ENCODE results near the gene MOV10L1.

The MOV10L1 gene

GRCh38 chr22:50148991-50149721 lies 59.4 kb downstream of the MOV10L1 start:
- WGBS (ENCODE audit: insufficient coverage) = 22% methylated on average over 19 of the region's 22 CpGs
- Histone ChIP-seq H3K27ac (ENCODE audit: insufficient read depth in 1 of 2, low read depth in 1 of 2, low read length in 2 of 2, poor library complexity in 1 of 2, severe bottlenecking in 2 of 2) (no peak overlapping the region), H3K4me1 (ENCODE audit: control extremely low read depth in 1 of 4, control insufficient read depth in 4 of 4, insufficient read depth in 4 of 4, low read length in 3 of 4) (peaks cover 0 to 12% (median 7%) of the 10 kb centered on the region in 4 experiments), H3K36me3 (ENCODE audit: control insufficient read depth in 4 of 4, insufficient read depth in 4 of 4, low read length in 3 of 4) (no peaks in the 10 kb centered on the region), H3K27me3 (replicated peaks in 2 of 5; ENCODE audit: control insufficient read depth in 4 of 5, insufficient read depth in 5 of 5, low read length in 4 of 5) (no peaks in the 10 kb centered on the region), H3K9me3 (ENCODE audit: control extremely low read depth in 1 of 5, control insufficient read depth in 4 of 5, insufficient read depth in 2 of 5, low read depth in 1 of 5, low read length in 4 of 5) (no peaks in the 10 kb centered on the region), H3K4me3 (ENCODE audit: control insufficient read depth in 1 of 7, extremely low read depth in 1 of 7, insufficient read depth in 4 of 7, low read depth in 2 of 7, low read length in 6 of 7) (peak overlapping the region in 1 of 7 experiments; percentile 16)
- ChIA-PET CTCF (interaction anchor here (0.6 to 4.2 kb wide), 23 partner anchors 10 to 218 kb away, joined by 3 to 26 read pairs (median 6); no protein-coding TSS in a partner anchor), POLR2A (interaction anchor here (0.6 to 1.9 kb wide), 4 partner anchors 43 to 213 kb away, joined by 3 to 6 read pairs (median 4); no protein-coding TSS in a partner anchor)
- peak; percentile 78 to 88 (median 86) for DNase-seq

- H3K36me3 ChIP-seq (ENCODE audit: control insufficient read depth in 4 of 4, insufficient read depth in 4 of 4, low read length in 3 of 4) = no peaks in the 10 kb centered on the region
- no peaks in the 10 kb centered on the region for H3K27me3 ChIP-seq (replicated peaks in 2 of 5; ENCODE audit: control insufficient read depth in 4 of 5, insufficient read depth in 5 of 5, low read length in 4 of 5)
- DNase-seq = no peak
- no peak overlapping the region for H3K4me3 ChIP-seq (ENCODE audit: control insufficient read depth in 1 of 7, extremely low read depth in 1 of 7, insufficient read depth in 4 of 7, low read depth in 2 of 7, low read length in 6 of 7)
- H3K27ac ChIP-seq (ENCODE audit: insufficient read depth in 1 of 2, low read depth in 1 of 2, low read length in 2 of 2, poor library complexity in 1 of 2, severe bottlenecking in 2 of 2) = no peak overlapping the region
- H3K9me3 ChIP-seq (ENCODE audit: control extremely low read depth in 1 of 5, control insufficient read depth in 4 of 5, insufficient read depth in 2 of 5, low read depth in 1 of 5, low read length in 4 of 5) = no peaks in the 10 kb centered on the region
- POLR2A ChIA-PET = interaction anchor here (0.6 to 1.3 kb wide), 2 partner anchors 44 to 151 kb away, joined by 3 read pairs; no protein-coding TSS in a partner anchor
- H3K4me1 ChIP-seq (ENCODE audit: control extremely low read depth in 1 of 4, control insufficient read depth in 4 of 4, insufficient read depth in 4 of 4, low read length in 3 of 4) = peaks cover 0 to 12% (median 7%) of the 10 kb centered on the region in 4 experiments
- CTCF ChIA-PET = interaction anchor here (1.0 to 4.2 kb wide), 14 partner anchors 12 to 91 kb away, joined by 3 to 26 read pairs (median 4); no protein-coding TSS in a partner anchor
- 96% methylated on average over 34 of the region's 35 CpGs for WGBS (ENCODE audit: insufficient coverage)
Measured at GRCh38 chr22:50150161-50151129, 60.6 kb downstream of the MOV10L1 start.

GRCh38 chr22:50151571-50152537 lies 62.0 kb downstream of the MOV10L1 start:
- WGBS (ENCODE audit: insufficient coverage) = 97% methylated on average over 30 of the region's 33 CpGs
- no peak overlapping the region for H3K27ac ChIP-seq (ENCODE audit: insufficient read depth in 1 of 2, low read depth in 1 of 2, low read length in 2 of 2, poor library complexity in 1 of 2, severe bottlenecking in 2 of 2)
- ChIA-PET CTCF (interaction anchor here (0.7 to 4.2 kb wide), 11 partner anchors 9 to 221 kb away, joined by 3 to 26 read pairs (median 3); no protein-coding TSS in a partner anchor), POLR2A (no interaction called here)
- peaks cover 0 to 12% (median 7%) of the 10 kb centered on the region in 4 experiments for H3K4me1 ChIP-seq (ENCODE audit: control extremely low read depth in 1 of 4, control insufficient read depth in 4 of 4, insufficient read depth in 4 of 4, low read length in 3 of 4)
- H3K27me3 ChIP-seq (replicated peaks in 2 of 5; ENCODE audit: control insufficient read depth in 4 of 5, insufficient read depth in 5 of 5, low read length in 4 of 5) = no peaks in the 10 kb centered on the region
- no peaks in the 10 kb centered on the region for H3K9me3 ChIP-seq (ENCODE audit: control extremely low read depth in 1 of 5, control insufficient read depth in 4 of 5, insufficient read depth in 2 of 5, low read depth in 1 of 5, low read length in 4 of 5)
- no peak overlapping the region for H3K4me3 ChIP-seq (ENCODE audit: control insufficient read depth in 1 of 7, extremely low read depth in 1 of 7, insufficient read depth in 4 of 7, low read depth in 2 of 7, low read length in 6 of 7)
- H3K36me3 ChIP-seq (ENCODE audit: control insufficient read depth in 4 of 4, insufficient read depth in 4 of 4, low read length in 3 of 4) = no peaks in the 10 kb centered on the region
- no peak for DNase-seq

- no peaks in the 10 kb centered on the region for H3K9me3 ChIP-seq (ENCODE audit: control extremely low read depth in 1 of 5, control insufficient read depth in 4 of 5, insufficient read depth in 2 of 5, low read depth in 1 of 5, low read length in 4 of 5)
- CTCF ChIA-PET = interaction anchor here (1.1 to 2.3 kb wide), 2 partner anchors 11 kb away, joined by 3 to 11 read pairs; no protein-coding TSS in a partner anchor
Measured at GRCh38 chr22:50153056-50153755, 63.4 kb downstream of the MOV10L1 start.

GRCh38 chr22:50153756-50154140 lies 63.9 kb downstream of the MOV10L1 start:
- CTCF ChIA-PET = interaction anchor here (1.2 to 2.3 kb wide), 3 partner anchors 11 to 68 kb away, joined by 3 to 11 read pairs (median 3); no protein-coding TSS in a partner anchor
- H3K9me3 ChIP-seq (ENCODE audit: control extremely low read depth in 1 of 5, control insufficient read depth in 4 of 5, insufficient read depth in 2 of 5, low read depth in 1 of 5, low read length in 4 of 5) = no peaks in the 10 kb centered on the region
- POLR2A ChIA-PET = no interaction called here

More at GRCh38 chr22:50153056-50153755, 63.4 kb downstream of the MOV10L1 start:
- POLR2A ChIA-PET = no interaction called here
- H3K4me3 ChIP-seq (ENCODE audit: control insufficient read depth in 1 of 7, extremely low read depth in 1 of 7, insufficient read depth in 4 of 7, low read depth in 2 of 7, low read length in 6 of 7) = no peak overlapping the region
- no peaks in the 10 kb centered on the region for H3K27me3 ChIP-seq (replicated peaks in 2 of 5; ENCODE audit: control insufficient read depth in 4 of 5, insufficient read depth in 5 of 5, low read length in 4 of 5)
- 95% methylated on average over 21 of the region's 25 CpGs for WGBS (ENCODE audit: insufficient coverage)
- no peak overlapping the region for H3K27ac ChIP-seq (ENCODE audit: insufficient read depth in 1 of 2, low read depth in 1 of 2, low read length in 2 of 2, poor library complexity in 1 of 2, severe bottlenecking in 2 of 2)
- H3K4me1 ChIP-seq (ENCODE audit: control extremely low read depth in 1 of 4, control insufficient read depth in 4 of 4, insufficient read depth in 4 of 4, low read length in 3 of 4) = peaks cover 0 to 7% (median 6%) of the 10 kb centered on the region in 4 experiments
- no peak for DNase-seq
- H3K36me3 ChIP-seq (ENCODE audit: control insufficient read depth in 4 of 4, insufficient read depth in 4 of 4, low read length in 3 of 4) = no peaks in the 10 kb centered on the region

More at GRCh38 chr22:50153756-50154140, 63.9 kb downstream of the MOV10L1 start:
- Histone ChIP-seq H3K27me3 (replicated peaks in 2 of 5; ENCODE audit: control insufficient read depth in 4 of 5, insufficient read depth in 5 of 5, low read length in 4 of 5) (peaks cover 0 to 1% (median 0%) of the 10 kb centered on the region in 5 experiments), H3K4me3 (ENCODE audit: control insufficient read depth in 1 of 7, extremely low read depth in 1 of 7, insufficient read depth in 4 of 7, low read depth in 2 of 7, low read length in 6 of 7) (no peak overlapping the region), H3K27ac (ENCODE audit: insufficient read depth in 1 of 2, low read depth in 1 of 2, low read length in 2 of 2, poor library complexity in 1 of 2, severe bottlenecking in 2 of 2) (no peak overlapping the region), H3K4me1 (ENCODE audit: control extremely low read depth in 1 of 4, control insufficient read depth in 4 of 4, insufficient read depth in 4 of 4, low read length in 3 of 4) (peaks cover 0 to 6% (median 5%) of the 10 kb centered on the region in 4 experiments), H3K36me3 (ENCODE audit: control insufficient read depth in 4 of 4, insufficient read depth in 4 of 4, low read length in 3 of 4) (no peaks in the 10 kb centered on the region)
- 91% methylated on average over 5 of the region's 7 CpGs for WGBS (ENCODE audit: insufficient coverage)
- DNase-seq = no peak
